ENCODE data around the gene ANKRD29.

GRCh38 chr18:23608211-23608610 is 54.5 kb downstream of the ANKRD29 start:
- TF ChIP-seq POLR2A (IDR thresholded peaks at IDR 0.05) (no peak), CTCF (IDR thresholded peaks at IDR 0.05) (no peak)
